MG63 (cell line): ENCODE results near the gene WNT9B. TPM values are rescaled to one million over a fixed set of nuclear protein-coding genes. Genes with fewer than 3 reads are reported as not detected.

ENCODE experiments used
- DNase-seq: peaks from one replicate; pipeline ENCODE4 v3.0.0-alpha.2; 2020
- H3K27me3 ChIP-seq: fragments of 250-450 bp; sonication (Bioruptor Pico); 2 replicates; pipeline ENCODE4 v1.5.1; 2020; ENCODE audit warnings: mild to moderate bottlenecking, moderate library complexity
- H3K36me3 ChIP-seq: fragments of 250-450 bp; sonication (Bioruptor Pico); 2 replicates; pipeline ENCODE4 v1.5.1; 2020; ENCODE audit warnings: mild to moderate bottlenecking, moderate library complexity
- H3K4me3 ChIP-seq: fragments of 250-450 bp; sonication (Bioruptor Pico); 2 replicates; pipeline ENCODE4 v1.5.1; 2020; ENCODE audit warnings: mild to moderate bottlenecking, moderate library complexity
- H3K9me3 ChIP-seq: fragments of 250-450 bp; sonication (Bioruptor Pico); 2 replicates; pipeline ENCODE4 v1.5.1; 2020; ENCODE audit warnings: mild to moderate bottlenecking, moderate library complexity
- total RNA-seq: library from RNA; depleted of rRNA; stranded (reverse); fragments of >200 nt; shearing (Covaris generic); gene quantifications from 2 replicates; pipeline ENCODE4 v1.2.3, GENCODE V29; 2014; ENCODE audit warnings: low replicate concordance; rRNA removed

WNT9B gene
- total RNA-seq = not detected in 2 replicates

- Histone ChIP-seq H3K9me3 (no peaks in the 10 kb centered on the region), H3K4me3 (peak within 1 kb of the TSS; percentile 21), H3K36me3 (no peaks in the 10 kb centered on the region), H3K27me3 (peaks cover 29% of the 10 kb centered on the region)
- peak; percentile 43 for DNase-seq
These were observed at the start of gene WNT9B for GRCh38 chr17:46851029-46851741. Gene WNT9B, plus strand, starts transcription at chr17:46851583. Its CDS starts 56 bp downstream, at chr17:46851639.

GRCh38 chr17:46802800-46803199 is 48.6 kb upstream of the WNT9B start:
- Histone ChIP-seq H3K9me3 (no peaks in the 10 kb centered on the region; the same call in 1 of the 2 replicates), H3K36me3 (no peaks in the 10 kb centered on the region), H3K27me3 (no peaks in the 10 kb centered on the region), H3K4me3 (no peak overlapping the region)
- DNase-seq = no peak

- Histone ChIP-seq H3K36me3 (no peaks in the 10 kb centered on the region), H3K27me3 (no peaks in the 10 kb centered on the region), H3K4me3 (no peak overlapping the region), H3K9me3 (no peaks in the 10 kb centered on the region; the same call in 1 of the 2 replicates)
- no peak for DNase-seq
These were observed 47.8 kb upstream of the WNT9B start for GRCh38 chr17:46803544-46803943.

- Histone ChIP-seq H3K36me3 (no peaks in the 10 kb centered on the region), H3K9me3 (no peaks in the 10 kb centered on the region; the same call in 1 of the 2 replicates), H3K4me3 (no peak overlapping the region), H3K27me3 (no peaks in the 10 kb centered on the region)
- DNase-seq = no peak
These were observed 45.6 kb upstream of the WNT9B start for GRCh38 chr17:46805771-46806170.

GRCh38 chr17:46809110-46809571 is 42.2 kb upstream of the WNT9B start:
- no peaks in the 10 kb centered on the region for H3K36me3 ChIP-seq
- H3K9me3 ChIP-seq = no peaks in the 10 kb centered on the region; the same call in 1 of the 2 replicates
- DNase-seq = no peak
- no peaks in the 10 kb centered on the region for H3K27me3 ChIP-seq
- no peak overlapping the region for H3K4me3 ChIP-seq

GRCh38 chr17:46810837-46811236 is 40.5 kb upstream of the WNT9B start:
- H3K9me3 ChIP-seq = no peaks in the 10 kb centered on the region
- no peaks in the 10 kb centered on the region for H3K27me3 ChIP-seq
- no peak overlapping the region for H3K4me3 ChIP-seq
- no peak for DNase-seq
- no peaks in the 10 kb centered on the region for H3K36me3 ChIP-seq

GRCh38 chr17:46811978-46812583 is 39.3 kb upstream of the WNT9B start:
- H3K36me3 ChIP-seq = no peaks in the 10 kb centered on the region
- H3K4me3 ChIP-seq = no peak overlapping the region
- H3K9me3 ChIP-seq = no peaks in the 10 kb centered on the region
- DNase-seq = peak; percentile 38
- H3K27me3 ChIP-seq = no peaks in the 10 kb centered on the region; the same call in 1 of the 2 replicates

GRCh38 chr17:46812624-46813318 is 38.6 kb upstream of the WNT9B start:
- Histone ChIP-seq H3K27me3 (peaks cover 4% of the 10 kb centered on the region), H3K9me3 (no peaks in the 10 kb centered on the region), H3K36me3 (no peaks in the 10 kb centered on the region), H3K4me3 (no peak overlapping the region)
- no peak for DNase-seq

- H3K36me3 ChIP-seq = no peaks in the 10 kb centered on the region
- H3K9me3 ChIP-seq = no peaks in the 10 kb centered on the region
- H3K4me3 ChIP-seq = no peak overlapping the region
- no peak for DNase-seq
- peaks cover 13% of the 10 kb centered on the region for H3K27me3 ChIP-seq
These were observed 37.5 kb upstream of the WNT9B start for GRCh38 chr17:46813920-46814319.

- Histone ChIP-seq H3K9me3 (no peaks in the 10 kb centered on the region), H3K4me3 (no peak overlapping the region), H3K27me3 (peaks cover 18% of the 10 kb centered on the region), H3K36me3 (no peaks in the 10 kb centered on the region)
- DNase-seq = no peak
These were observed 36.9 kb upstream of the WNT9B start for GRCh38 chr17:46814446-46814845.

GRCh38 chr17:46815474-46816353 is 35.7 kb upstream of the WNT9B start:
- Histone ChIP-seq H3K4me3 (no peak overlapping the region), H3K36me3 (no peaks in the 10 kb centered on the region), H3K9me3 (no peaks in the 10 kb centered on the region), H3K27me3 (peaks cover 22% of the 10 kb centered on the region)
- DNase-seq = no peak

- H3K27me3 ChIP-seq = peaks cover 22% of the 10 kb centered on the region
- no peaks in the 10 kb centered on the region for H3K9me3 ChIP-seq
- no peaks in the 10 kb centered on the region for H3K36me3 ChIP-seq
- no peak overlapping the region for H3K4me3 ChIP-seq
- no peak for DNase-seq
These were observed 34.1 kb upstream of the WNT9B start for GRCh38 chr17:46817151-46817900.

GRCh38 chr17:46817901-46818209 is 33.5 kb upstream of the WNT9B start:
- no peak for DNase-seq
- Histone ChIP-seq H3K4me3 (no peak overlapping the region), H3K9me3 (no peaks in the 10 kb centered on the region), H3K27me3 (peaks cover 22% of the 10 kb centered on the region), H3K36me3 (no peaks in the 10 kb centered on the region)

- Histone ChIP-seq H3K36me3 (no peaks in the 10 kb centered on the region), H3K4me3 (no peak within 1 kb of the TSS), H3K9me3 (no peaks in the 10 kb centered on the region), H3K27me3 (peaks cover 22% of the 10 kb centered on the region)
- no peak for DNase-seq
These were observed 33.0 kb upstream of the WNT9B start, which contains the start of gene WNT3 for GRCh38 chr17:46818316-46818928. Gene WNT3, minus strand, starts transcription at chr17:46818692. Its CDS starts 95 bp downstream, at chr17:46818597.
